ENCODE results near the gene RFLNA. TPM values are rescaled to one million over a fixed set of nuclear protein-coding genes. Genes with fewer than 3 reads are reported as not detected.

Gene RFLNA
- polyA plus RNA-seq, 1 donor from 2014 or later, result 9.6 TPM

DNA sequence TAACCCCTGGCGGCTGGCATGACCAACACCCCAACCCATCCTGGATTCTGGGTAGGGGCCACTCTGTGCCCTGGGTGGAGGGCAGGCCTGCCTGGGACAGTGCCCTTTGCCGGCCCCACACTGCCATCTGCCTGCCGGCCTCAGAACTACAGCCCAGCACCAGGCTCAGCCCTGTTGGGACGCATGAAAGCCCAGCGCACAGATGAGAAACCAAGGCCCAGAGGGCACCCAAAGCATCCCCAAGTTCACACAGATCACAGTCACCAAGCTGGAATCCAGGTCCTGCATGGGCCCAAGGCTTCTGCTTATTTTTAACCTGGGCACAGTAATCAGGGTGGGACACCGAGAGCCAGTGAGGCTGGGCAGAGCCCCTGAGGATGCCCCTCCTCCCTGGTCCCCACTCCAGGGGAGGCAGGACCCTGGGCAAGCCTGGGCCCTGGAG lies 26.2 kb downstream of the RFLNA start:
- Histone ChIP-seq H3K9me2 (ENCODE audit: insufficient read depth, low read length) (no peaks in the 10 kb centered on the region), H3K27me3 (ENCODE audit: insufficient read depth, low read depth, low read length) (no peaks in the 10 kb centered on the region), H3F3A (ENCODE audit: insufficient read depth, low read length, poor library complexity, severe bottlenecking) (no peaks in the 10 kb centered on the region), H3K27ac (ENCODE audit: low read length) (no peak overlapping the region), H3K4me2 (ENCODE audit: low read length) (no peak overlapping the region), H4K20me1 (ENCODE audit: insufficient read depth) (no peaks in the 10 kb centered on the region), H3K9ac (ENCODE audit: low read length) (no peak overlapping the region), H3K79me2 (replicated peaks; ENCODE audit: insufficient read depth, low read length) (no peaks in the 10 kb centered on the region), H2AFZ (ENCODE audit: low read depth, low read length) (no peak overlapping the region), H3K36me3 (ENCODE audit: insufficient read depth, low read length) (peaks cover 14% of the 10 kb centered on the region), H3K9me3 (ENCODE audit: low read length) (peaks cover 14% of the 10 kb centered on the region), H3K4me3 (ENCODE audit: low read length) (no peak overlapping the region)
- TF ChIP-seq MXI1 (conservative IDR thresholded peaks at IDR 0.05; ENCODE audit: poor library complexity, severe bottlenecking), result no peak
- TF ChIP-seq TAF1 (IDR thresholded peaks at IDR 0.05; ENCODE audit: low read depth), result no peak
- peak; percentile 47 for TF ChIP-seq RAD21 (conservative IDR thresholded peaks at IDR 0.05)
- TF ChIP-seq, protein P1, sequence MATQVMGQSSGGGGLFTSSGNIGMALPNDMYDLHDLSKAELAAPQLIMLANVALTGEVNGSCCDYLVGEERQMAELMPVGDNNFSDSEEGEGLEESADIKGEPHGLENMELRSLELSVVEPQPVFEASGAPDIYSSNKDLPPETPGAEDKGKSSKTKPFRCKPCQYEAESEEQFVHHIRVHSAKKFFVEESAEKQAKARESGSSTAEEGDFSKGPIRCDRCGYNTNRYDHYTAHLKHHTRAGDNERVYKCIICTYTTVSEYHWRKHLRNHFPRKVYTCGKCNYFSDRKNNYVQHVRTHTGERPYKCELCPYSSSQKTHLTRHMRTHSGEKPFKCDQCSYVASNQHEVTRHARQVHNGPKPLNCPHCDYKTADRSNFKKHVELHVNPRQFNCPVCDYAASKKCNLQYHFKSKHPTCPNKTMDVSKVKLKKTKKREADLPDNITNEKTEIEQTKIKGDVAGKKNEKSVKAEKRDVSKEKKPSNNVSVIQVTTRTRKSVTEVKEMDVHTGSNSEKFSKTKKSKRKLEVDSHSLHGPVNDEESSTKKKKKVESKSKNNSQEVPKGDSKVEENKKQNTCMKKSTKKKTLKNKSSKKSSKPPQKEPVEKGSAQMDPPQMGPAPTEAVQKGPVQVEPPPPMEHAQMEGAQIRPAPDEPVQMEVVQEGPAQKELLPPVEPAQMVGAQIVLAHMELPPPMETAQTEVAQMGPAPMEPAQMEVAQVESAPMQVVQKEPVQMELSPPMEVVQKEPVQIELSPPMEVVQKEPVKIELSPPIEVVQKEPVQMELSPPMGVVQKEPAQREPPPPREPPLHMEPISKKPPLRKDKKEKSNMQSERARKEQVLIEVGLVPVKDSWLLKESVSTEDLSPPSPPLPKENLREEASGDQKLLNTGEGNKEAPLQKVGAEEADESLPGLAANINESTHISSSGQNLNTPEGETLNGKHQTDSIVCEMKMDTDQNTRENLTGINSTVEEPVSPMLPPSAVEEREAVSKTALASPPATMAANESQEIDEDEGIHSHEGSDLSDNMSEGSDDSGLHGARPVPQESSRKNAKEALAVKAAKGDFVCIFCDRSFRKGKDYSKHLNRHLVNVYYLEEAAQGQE (IDR thresholded peaks at IDR 0.05; ENCODE audit: borderline replicate concordance), result no peak
- TF ChIP-seq EZH2 (IDR thresholded peaks at IDR 0.05; ENCODE audit: borderline replicate concordance, insufficient read depth, low read length, poor library complexity, severe bottlenecking), result no peak
- peak; percentile 15 for TF ChIP-seq SMC3 (conservative IDR thresholded peaks at IDR 0.05; ENCODE audit: poor library complexity)
- no peak for TF ChIP-seq EP300 (conservative IDR thresholded peaks at IDR 0.05; ENCODE audit: poor library complexity, severe bottlenecking)
- TF ChIP-seq, protein P2, sequence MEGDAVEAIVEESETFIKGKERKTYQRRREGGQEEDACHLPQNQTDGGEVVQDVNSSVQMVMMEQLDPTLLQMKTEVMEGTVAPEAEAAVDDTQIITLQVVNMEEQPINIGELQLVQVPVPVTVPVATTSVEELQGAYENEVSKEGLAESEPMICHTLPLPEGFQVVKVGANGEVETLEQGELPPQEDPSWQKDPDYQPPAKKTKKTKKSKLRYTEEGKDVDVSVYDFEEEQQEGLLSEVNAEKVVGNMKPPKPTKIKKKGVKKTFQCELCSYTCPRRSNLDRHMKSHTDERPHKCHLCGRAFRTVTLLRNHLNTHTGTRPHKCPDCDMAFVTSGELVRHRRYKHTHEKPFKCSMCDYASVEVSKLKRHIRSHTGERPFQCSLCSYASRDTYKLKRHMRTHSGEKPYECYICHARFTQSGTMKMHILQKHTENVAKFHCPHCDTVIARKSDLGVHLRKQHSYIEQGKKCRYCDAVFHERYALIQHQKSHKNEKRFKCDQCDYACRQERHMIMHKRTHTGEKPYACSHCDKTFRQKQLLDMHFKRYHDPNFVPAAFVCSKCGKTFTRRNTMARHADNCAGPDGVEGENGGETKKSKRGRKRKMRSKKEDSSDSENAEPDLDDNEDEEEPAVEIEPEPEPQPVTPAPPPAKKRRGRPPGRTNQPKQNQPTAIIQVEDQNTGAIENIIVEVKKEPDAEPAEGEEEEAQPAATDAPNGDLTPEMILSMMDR (IDR thresholded peaks at IDR 0.05; ENCODE audit: poor library complexity, severe bottlenecking), result peak; percentile 44
- no peak for TF ChIP-seq POLR2AphosphoS5 (IDR thresholded peaks at IDR 0.05)

DNA sequence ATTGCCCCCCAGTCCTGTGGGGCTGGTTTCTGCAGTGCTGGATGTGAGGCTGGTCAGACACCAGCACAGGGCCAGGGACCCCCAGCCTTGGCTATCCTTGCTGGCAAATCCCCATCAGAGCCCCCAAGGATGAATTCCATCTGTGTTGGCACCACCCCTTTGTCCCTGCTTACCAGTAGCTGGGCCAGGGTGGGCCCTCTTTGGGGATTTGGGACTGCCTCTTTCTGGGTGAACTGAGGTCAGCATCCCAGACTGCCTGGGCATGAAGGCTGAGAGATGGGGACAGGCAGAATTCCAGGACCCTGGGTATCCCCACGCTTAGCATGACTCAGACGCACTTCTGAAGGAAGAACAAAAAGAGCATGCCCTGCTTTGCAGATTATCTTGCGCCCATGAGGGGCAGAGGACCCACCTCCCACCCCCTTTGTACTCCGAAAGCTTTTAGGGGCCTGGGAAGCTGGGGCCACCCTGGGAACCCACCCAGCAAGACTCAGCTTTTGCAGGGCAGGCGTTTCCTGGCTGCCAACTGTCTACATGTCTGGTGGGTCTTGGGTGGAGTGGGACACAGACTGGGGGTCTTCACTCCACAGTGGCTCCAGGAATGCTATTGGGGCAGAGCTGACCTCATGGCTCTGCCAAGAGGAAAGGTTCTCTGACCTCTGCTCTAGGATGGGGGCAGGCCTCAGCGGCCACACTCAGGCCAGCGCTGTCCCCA lies 26.8 kb downstream of the RFLNA start:
- H3K27ac ChIP-seq (ENCODE audit: low read length), result no peak overlapping the region
- H3K36me3 ChIP-seq (ENCODE audit: insufficient read depth, low read length), result peaks cover 14% of the 10 kb centered on the region
- no peaks in the 10 kb centered on the region for H3K79me2 ChIP-seq (replicated peaks; ENCODE audit: insufficient read depth, low read length)
- H3F3A ChIP-seq (ENCODE audit: insufficient read depth, low read length, poor library complexity, severe bottlenecking), result no peaks in the 10 kb centered on the region
- H4K20me1 ChIP-seq (ENCODE audit: insufficient read depth), result no peaks in the 10 kb centered on the region
- peaks cover 14% of the 10 kb centered on the region for H3K9me3 ChIP-seq (ENCODE audit: low read length)
- H3K9ac ChIP-seq (ENCODE audit: low read length), result no peak overlapping the region
- TF ChIP-seq, protein P1 (IDR thresholded peaks at IDR 0.05; ENCODE audit: borderline replicate concordance), result no peak
- H3K27me3 ChIP-seq (ENCODE audit: insufficient read depth, low read depth, low read length), result no peaks in the 10 kb centered on the region
- no peaks in the 10 kb centered on the region for H3K9me2 ChIP-seq (ENCODE audit: insufficient read depth, low read length)
- no peak overlapping the region for H3K4me2 ChIP-seq (ENCODE audit: low read length)
- H3K4me3 ChIP-seq (ENCODE audit: low read length), result no peak overlapping the region
- no peak overlapping the region for H2AFZ ChIP-seq (ENCODE audit: low read depth, low read length)
